Esophagus muscularis mucosa (tissue), 4 donors: Measurements from ENCODE around the gene TLE3. TPM values are rescaled to one million over a fixed set of nuclear protein-coding genes. Genes with fewer than 3 reads are reported as not detected.

Experiments
- DNase-seq: peaks from one replicate; pipeline ENCODE4 v3.0.0-alpha.2; 2017; ENCODE audit errors: extremely low spot score
- H3K27ac ChIP-seq, 4 donors: fragments of 200-600 bp; sonication (generic); replicated peaks in 1 of 4; 1 replicate in 3 of 4; 2 replicates in 1 of 4; pipeline ENCODE4 v1.5.1; 2016 to 2019; ENCODE audit warnings: mild to moderate bottlenecking in 1 of 4
- H3K27me3 ChIP-seq, 4 donors: fragments of 200-600 bp; sonication (generic); one replicate each; pipeline versions ENCODE4 v1.5.1 to v1.6.0; 2016 to 2019
- H3K36me3 ChIP-seq, 4 donors: fragments of 200-600 bp; sonication (generic); one replicate each; pipeline ENCODE4 v1.5.1; 2016 to 2019
- H3K4me1 ChIP-seq, 4 donors: fragments of 200-600 bp; sonication (generic); one replicate each; pipeline ENCODE4 v1.5.1; 2016 to 2019
- H3K4me3 ChIP-seq, 4 donors: fragments of 200-600 bp; sonication (generic); 1 replicate in 2 of 4; 2 replicates in 2 of 4; pipeline ENCODE4 v1.5.1; 2016 to 2019; ENCODE audit warnings: mild to moderate bottlenecking in 4 of 4, moderate library complexity in 1 of 4
- H3K9me3 ChIP-seq, 4 donors: fragments of 200-600 bp; sonication (generic); 1 replicate in 3 of 4; 2 replicates in 1 of 4; pipeline ENCODE4 v1.5.1; 2016 to 2019
- EP300 ChIP-seq: sonication (generic); formaldehyde crosslinking; IDR thresholded peaks from one replicate; pipeline ENCODE4 v1.6.1; 2017; ENCODE audit warnings: antibody characterized with exemption
- POLR2A ChIP-seq: fragments of 450-650 bp; IDR thresholded peaks from one replicate; pipeline ENCODE4 v1.6.1; 2017; ENCODE audit warnings: antibody characterized with exemption, moderate library complexity, mild to moderate bottlenecking, low read depth
- POLR2AphosphoS5 ChIP-seq, 2 donors: sonication (generic); formaldehyde crosslinking; IDR thresholded peaks; one replicate each; pipeline ENCODE4 v1.6.1; 2017; ENCODE audit warnings: antibody characterized with exemption in 2 of 2
- WGBS: methylation state at CpG from one replicate; pipeline ENCODE4 v1.1.5; 2018; 5-methylcytosine and 5-hydroxymethylcytosine counted together
- intact Hi-C: fragments of 100-400 bp; cut with DNase I; formaldehyde crosslinking; loops from one replicate; pipeline ENCODE4 v1.15.1; 2023
- total RNA-seq, 4 donors: library from RNA; depleted of rRNA; stranded (reverse); fragments of >200 nt; gene quantifications; one replicate each; pipeline versions ENCODE4 v1.1.0 to v1.2.1, GENCODE V29; 2016
- TF ChIP-seq, protein P1 (sequence below), 3 experiments: fragments of 200-600 bp in 2 of 3; fragments of 450-650 bp in 1 of 3; sonication (generic) in 2 of 3; IDR thresholded peaks; one replicate each; pipeline ENCODE4 v1.5.1; 2017 to 2019; ENCODE audit warnings: antibody characterized with exemption in 3 of 3, mild to moderate bottlenecking in 2 of 3, moderate library complexity in 1 of 3

Gene TLE3
- total RNA-seq, 4 donors from 2014 or later, result 35.7 to 81.3 (median 59.2) TPM

- H3K4me3 ChIP-seq, result no peak overlapping the region
- no peak overlapping the region for H3K27ac ChIP-seq
- no peaks in the 10 kb centered on the region for H3K9me3 ChIP-seq
- H3K4me1 ChIP-seq, result peaks cover 5 to 21% (median 12%) of the 10 kb centered on the region in 4 donors
- no peak for DNase-seq
- no peaks in the 10 kb centered on the region for H3K27me3 ChIP-seq
- 81% methylated on average over 6 of the region's 6 CpGs for WGBS
- intact Hi-C loops, result no loop called here
- no peaks in the 10 kb centered on the region for H3K36me3 ChIP-seq
- TF ChIP-seq, protein P1, sequence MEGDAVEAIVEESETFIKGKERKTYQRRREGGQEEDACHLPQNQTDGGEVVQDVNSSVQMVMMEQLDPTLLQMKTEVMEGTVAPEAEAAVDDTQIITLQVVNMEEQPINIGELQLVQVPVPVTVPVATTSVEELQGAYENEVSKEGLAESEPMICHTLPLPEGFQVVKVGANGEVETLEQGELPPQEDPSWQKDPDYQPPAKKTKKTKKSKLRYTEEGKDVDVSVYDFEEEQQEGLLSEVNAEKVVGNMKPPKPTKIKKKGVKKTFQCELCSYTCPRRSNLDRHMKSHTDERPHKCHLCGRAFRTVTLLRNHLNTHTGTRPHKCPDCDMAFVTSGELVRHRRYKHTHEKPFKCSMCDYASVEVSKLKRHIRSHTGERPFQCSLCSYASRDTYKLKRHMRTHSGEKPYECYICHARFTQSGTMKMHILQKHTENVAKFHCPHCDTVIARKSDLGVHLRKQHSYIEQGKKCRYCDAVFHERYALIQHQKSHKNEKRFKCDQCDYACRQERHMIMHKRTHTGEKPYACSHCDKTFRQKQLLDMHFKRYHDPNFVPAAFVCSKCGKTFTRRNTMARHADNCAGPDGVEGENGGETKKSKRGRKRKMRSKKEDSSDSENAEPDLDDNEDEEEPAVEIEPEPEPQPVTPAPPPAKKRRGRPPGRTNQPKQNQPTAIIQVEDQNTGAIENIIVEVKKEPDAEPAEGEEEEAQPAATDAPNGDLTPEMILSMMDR (IDR thresholded peaks at IDR 0.05), result no peak
- TF ChIP-seq POLR2AphosphoS5 (IDR thresholded peaks at IDR 0.05), result no peak
- no peak for TF ChIP-seq POLR2A
- TF ChIP-seq EP300, result no peak
Measured at GRCh38 chr15:70133296-70133695, 35.6 kb upstream of the TLE3 start.

DNA sequence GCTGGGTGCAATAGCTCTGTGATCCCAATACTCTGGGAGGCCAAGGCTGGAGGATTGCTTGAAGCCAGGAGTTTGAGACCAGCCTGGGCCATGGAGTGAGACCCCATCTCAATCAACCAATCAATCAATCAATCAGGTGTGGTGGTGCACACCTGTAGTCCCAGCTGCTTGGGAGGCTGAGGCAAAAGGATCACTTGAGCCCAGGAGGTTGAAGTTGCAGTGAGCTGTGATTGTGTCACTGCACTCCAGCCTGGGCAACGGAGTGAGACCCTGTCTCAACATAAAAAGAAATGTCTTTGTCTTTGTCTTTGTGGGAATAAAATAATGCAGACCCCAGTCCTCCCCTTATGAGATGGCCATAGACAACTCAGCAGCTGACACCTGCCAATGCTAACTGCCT is 34.9 kb upstream of the TLE3 start:
- intact Hi-C loops, result no loop called here
- 89% methylated on average over 1 of the region's 1 CpG for WGBS
- no peak for DNase-seq

GRCh38 chr15:70132139-70132538 is 34.4 kb upstream of the TLE3 start:
- Histone ChIP-seq H3K4me3 (no peak overlapping the region), H3K27me3 (no peaks in the 10 kb centered on the region), H3K27ac (no peak overlapping the region), H3K4me1 (peaks cover 5 to 21% (median 12%) of the 10 kb centered on the region in 4 donors), H3K9me3 (no peaks in the 10 kb centered on the region), H3K36me3 (no peaks in the 10 kb centered on the region)
- intact Hi-C loops, result no loop called here
- 68% methylated on average over 4 of the region's 4 CpGs for WGBS
- TF ChIP-seq POLR2AphosphoS5 (IDR thresholded peaks at IDR 0.05), result no peak
- TF ChIP-seq EP300, result no peak
- TF ChIP-seq, protein P1 (IDR thresholded peaks at IDR 0.05), result no peak
- no peak for TF ChIP-seq POLR2A
- DNase-seq, result no peak

More for the DNA sequence above, 34.9 kb upstream of the TLE3 start:
- no peak overlapping the region for H3K4me3 ChIP-seq
- peaks cover 5 to 21% (median 12%) of the 10 kb centered on the region in 4 donors for H3K4me1 ChIP-seq
- H3K9me3 ChIP-seq, result no peaks in the 10 kb centered on the region
- TF ChIP-seq POLR2A (no peak), POLR2AphosphoS5 (IDR thresholded peaks at IDR 0.05) (no peak), EP300 (no peak)
- TF ChIP-seq, protein P1 (IDR thresholded peaks at IDR 0.05), result no peak
- no peaks in the 10 kb centered on the region for H3K27me3 ChIP-seq
- H3K27ac ChIP-seq, result no peak overlapping the region
- H3K36me3 ChIP-seq, result no peaks in the 10 kb centered on the region

DNA sequence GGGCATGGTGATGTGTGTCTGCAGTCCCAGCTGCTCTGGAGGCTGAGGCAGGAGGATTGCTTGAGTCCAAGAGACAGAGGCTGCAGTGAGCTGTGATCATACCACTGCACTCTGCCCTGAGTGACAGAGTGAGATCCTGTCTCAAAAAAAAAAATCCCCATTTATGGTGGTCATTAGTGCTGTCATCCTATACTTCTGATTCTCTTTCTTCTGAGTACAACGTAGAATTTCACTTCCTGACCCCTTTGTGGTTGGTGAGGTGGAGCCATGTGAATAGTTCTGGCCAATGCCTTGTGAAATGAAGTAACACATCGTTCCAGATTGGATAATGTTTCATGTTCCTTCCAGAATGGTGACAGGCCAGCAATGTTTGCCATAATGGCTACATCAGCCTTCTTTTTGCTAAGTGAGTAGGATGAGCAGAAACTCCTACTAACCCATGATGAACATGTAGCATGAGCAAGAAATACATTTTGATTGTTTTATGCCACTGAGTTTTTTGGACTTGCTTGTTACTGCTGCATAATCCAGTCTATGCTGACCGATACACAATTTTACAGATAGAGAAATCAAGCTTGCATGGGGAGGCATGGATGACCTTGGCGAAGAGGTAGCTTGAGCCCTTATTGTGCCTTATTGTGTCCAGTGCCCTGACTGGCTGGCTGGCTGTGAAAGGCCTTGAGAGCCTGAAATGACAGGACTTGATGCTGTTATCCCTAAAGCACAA is 30.9 kb upstream of the TLE3 start:
- TF ChIP-seq POLR2AphosphoS5 (IDR thresholded peaks at IDR 0.05) (no peak), POLR2A (no peak), EP300 (no peak)
- TF ChIP-seq, protein P1 (IDR thresholded peaks at IDR 0.05), result no peak
- DNase-seq, result no peak
- Histone ChIP-seq H3K27me3 (no peaks in the 10 kb centered on the region), H3K36me3 (no peaks in the 10 kb centered on the region), H3K4me3 (no peak overlapping the region), H3K4me1 (peaks cover 10 to 21% (median 14%) of the 10 kb centered on the region in 4 donors), H3K9me3 (no peaks in the 10 kb centered on the region), H3K27ac (no peak overlapping the region)
- 85% methylated on average over 4 of the region's 4 CpGs for WGBS
- intact Hi-C loops, result no loop called here
